Ovary (tissue), 3 donors: ENCODE measurements around the gene ADSS2.

Experiments
- EP300 ChIP-seq: sonication (generic); formaldehyde crosslinking; IDR thresholded peaks from one replicate; pipeline ENCODE4 v1.6.1; 2017; ENCODE audit warnings: antibody characterized with exemption
- POLR2A ChIP-seq: fragments of 450-650 bp; IDR thresholded peaks from one replicate; pipeline ENCODE4 v1.6.1; 2017; ENCODE audit warnings: antibody characterized with exemption, mild to moderate bottlenecking, moderate library complexity
- TF ChIP-seq, protein P1 (sequence below), 3 donors: fragments of 450-650 bp in 2 of 3; fragments of 200-600 bp in 1 of 3; IDR thresholded peaks; one replicate each; pipeline versions ENCODE4 v1.5.1 to v1.8.0; 2016 to 2022; ENCODE audit warnings: antibody characterized with exemption in 3 of 3, mild to moderate bottlenecking in 1 of 3
- donor health status: DM: no; HTN: no; CAD: no.

DNA sequence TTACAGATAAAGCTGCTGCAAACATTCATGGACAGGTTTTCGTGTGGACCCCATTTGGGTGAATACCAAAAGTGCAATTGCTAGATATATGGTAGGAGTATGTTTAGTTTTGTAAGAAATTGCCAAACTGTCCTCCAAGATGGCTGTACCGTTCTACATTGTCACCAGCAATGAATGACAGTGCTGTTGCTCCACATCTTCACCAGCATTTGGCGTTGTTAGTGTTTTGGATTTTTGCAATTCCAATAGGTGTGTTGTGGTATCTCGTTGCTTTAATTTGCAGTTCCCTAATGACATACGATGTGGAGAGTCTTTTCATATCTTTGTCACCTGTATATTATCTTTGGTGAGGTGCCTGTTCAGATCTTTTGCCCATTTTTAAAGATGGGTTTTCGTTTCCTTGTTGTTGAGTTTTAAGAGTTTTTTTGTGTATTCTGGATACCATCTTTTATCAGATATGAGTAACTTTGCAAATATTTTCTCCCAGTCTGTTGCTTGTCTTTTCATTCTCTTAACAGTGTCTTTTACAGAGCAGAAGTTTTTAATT lies 21.4 kb upstream of the ADSS2 start:
- TF ChIP-seq, protein P1, sequence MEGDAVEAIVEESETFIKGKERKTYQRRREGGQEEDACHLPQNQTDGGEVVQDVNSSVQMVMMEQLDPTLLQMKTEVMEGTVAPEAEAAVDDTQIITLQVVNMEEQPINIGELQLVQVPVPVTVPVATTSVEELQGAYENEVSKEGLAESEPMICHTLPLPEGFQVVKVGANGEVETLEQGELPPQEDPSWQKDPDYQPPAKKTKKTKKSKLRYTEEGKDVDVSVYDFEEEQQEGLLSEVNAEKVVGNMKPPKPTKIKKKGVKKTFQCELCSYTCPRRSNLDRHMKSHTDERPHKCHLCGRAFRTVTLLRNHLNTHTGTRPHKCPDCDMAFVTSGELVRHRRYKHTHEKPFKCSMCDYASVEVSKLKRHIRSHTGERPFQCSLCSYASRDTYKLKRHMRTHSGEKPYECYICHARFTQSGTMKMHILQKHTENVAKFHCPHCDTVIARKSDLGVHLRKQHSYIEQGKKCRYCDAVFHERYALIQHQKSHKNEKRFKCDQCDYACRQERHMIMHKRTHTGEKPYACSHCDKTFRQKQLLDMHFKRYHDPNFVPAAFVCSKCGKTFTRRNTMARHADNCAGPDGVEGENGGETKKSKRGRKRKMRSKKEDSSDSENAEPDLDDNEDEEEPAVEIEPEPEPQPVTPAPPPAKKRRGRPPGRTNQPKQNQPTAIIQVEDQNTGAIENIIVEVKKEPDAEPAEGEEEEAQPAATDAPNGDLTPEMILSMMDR (IDR thresholded peaks at IDR 0.05), result no peak
- TF ChIP-seq EP300 (no peak), POLR2A (no peak)
